ENCODE measurements around the gene TPPP3. TPM values are rescaled to one million over a fixed set of nuclear protein-coding genes. Genes with fewer than 3 reads are reported as not detected.

The TPPP3 gene
- total RNA-seq, 2 experiments from 2014 or later = not detected

GRCh38 chr16:67433131-67433719 is 39.9 kb upstream of the TPPP3 start:
- ATAC-seq (no peak), DNase-seq (no peak)
- Mint-ChIP-seq H3K4me3 (no peak overlapping the region), H3K27ac (no peak overlapping the region), H3K36me3 (ENCODE audit: low read depth) (no peaks in the 10 kb centered on the region), H3K9me3 (no peaks in the 10 kb centered on the region), H3K27me3 (peaks cover 28% of the 10 kb centered on the region), H3K4me1 (ENCODE audit: low read depth) (peaks cover 11% of the 10 kb centered on the region)
- TF ChIP-seq CTCF (IDR thresholded peaks at IDR 0.05) = no peak
- ChIA-PET POLR2A (no interaction called here), CTCF (interaction anchor here (0.9 to 2.1 kb wide), 5 partner anchors 12 to 44 kb away, joined by 3 to 12 read pairs (median 3); no protein-coding TSS in a partner anchor)
- intact Hi-C loops (cut with micrococcal nuclease) = no loop called here

DNA sequence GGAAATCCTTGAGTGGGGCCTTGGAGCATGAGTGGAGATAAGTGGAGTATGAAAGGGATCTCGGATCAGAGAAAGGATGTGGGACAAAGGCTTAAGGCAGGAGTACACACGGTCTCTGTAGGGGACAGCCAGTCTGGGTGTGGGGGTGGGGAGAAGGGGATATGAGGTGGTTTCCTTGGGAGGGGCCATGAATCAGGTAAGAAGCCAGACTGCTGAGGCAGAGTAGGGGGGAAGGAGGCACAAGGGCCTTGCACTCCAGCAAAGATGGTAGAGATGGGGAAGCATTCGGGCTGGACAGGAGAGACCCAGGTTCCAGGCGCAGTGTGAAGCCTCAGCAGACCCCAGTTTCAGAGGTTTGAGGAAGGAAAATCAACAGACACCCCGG is 39.2 kb upstream of the TPPP3 start:
- H3K4me1 Mint-ChIP-seq (ENCODE audit: low read depth) = peaks cover 7% of the 10 kb centered on the region
- TF ChIP-seq CTCF (IDR thresholded peaks at IDR 0.05) = no peak
- ChIA-PET CTCF (interaction anchor here (0.9 to 2.5 kb wide), 3 partner anchors 13 to 33 kb away, joined by 4 to 9 read pairs (median 6); no protein-coding TSS in a partner anchor), POLR2A (interaction anchor here (0.8 to 1.0 kb wide), 2 partner anchors 9 to 185 kb away, joined by 3 to 6 read pairs; no protein-coding TSS in a partner anchor)
- peaks cover 28% of the 10 kb centered on the region for H3K27me3 Mint-ChIP-seq
- H3K9me3 Mint-ChIP-seq = no peaks in the 10 kb centered on the region
- ATAC-seq (no peak), DNase-seq (no peak)
- no peak overlapping the region for H3K27ac Mint-ChIP-seq
- intact Hi-C loops (cut with micrococcal nuclease) = no loop called here
- H3K4me3 Mint-ChIP-seq = peak overlapping the region; percentile 31
- no peaks in the 10 kb centered on the region for H3K36me3 Mint-ChIP-seq (ENCODE audit: low read depth)

GRCh38 chr16:67431775-67432505 is 38.6 kb upstream of the TPPP3 start:
- no peaks in the 10 kb centered on the region for H3K9me3 Mint-ChIP-seq
- H3K27me3 Mint-ChIP-seq = peaks cover 31% of the 10 kb centered on the region
- no peaks in the 10 kb centered on the region for H3K36me3 Mint-ChIP-seq (ENCODE audit: low read depth)
- intact Hi-C loops (cut with micrococcal nuclease) = no loop called here
- H3K4me3 Mint-ChIP-seq = peak overlapping the region; percentile 62
- POLR2A ChIA-PET = interaction anchor here (0.8 to 2.1 kb wide), 3 partner anchors 8 to 184 kb away, joined by 3 to 8 read pairs (median 6); no protein-coding TSS in a partner anchor
- DNase-seq (no peak), ATAC-seq (no peak)
- CTCF ChIA-PET = interaction anchor here (0.9 to 2.5 kb wide), 3 partner anchors 13 to 34 kb away, joined by 4 to 9 read pairs (median 6); no protein-coding TSS in a partner anchor
- H3K4me1 Mint-ChIP-seq (ENCODE audit: low read depth) = peaks cover 7% of the 10 kb centered on the region
- H3K27ac Mint-ChIP-seq = no peak overlapping the region
- TF ChIP-seq CTCF (IDR thresholded peaks at IDR 0.05) = no peak

DNA sequence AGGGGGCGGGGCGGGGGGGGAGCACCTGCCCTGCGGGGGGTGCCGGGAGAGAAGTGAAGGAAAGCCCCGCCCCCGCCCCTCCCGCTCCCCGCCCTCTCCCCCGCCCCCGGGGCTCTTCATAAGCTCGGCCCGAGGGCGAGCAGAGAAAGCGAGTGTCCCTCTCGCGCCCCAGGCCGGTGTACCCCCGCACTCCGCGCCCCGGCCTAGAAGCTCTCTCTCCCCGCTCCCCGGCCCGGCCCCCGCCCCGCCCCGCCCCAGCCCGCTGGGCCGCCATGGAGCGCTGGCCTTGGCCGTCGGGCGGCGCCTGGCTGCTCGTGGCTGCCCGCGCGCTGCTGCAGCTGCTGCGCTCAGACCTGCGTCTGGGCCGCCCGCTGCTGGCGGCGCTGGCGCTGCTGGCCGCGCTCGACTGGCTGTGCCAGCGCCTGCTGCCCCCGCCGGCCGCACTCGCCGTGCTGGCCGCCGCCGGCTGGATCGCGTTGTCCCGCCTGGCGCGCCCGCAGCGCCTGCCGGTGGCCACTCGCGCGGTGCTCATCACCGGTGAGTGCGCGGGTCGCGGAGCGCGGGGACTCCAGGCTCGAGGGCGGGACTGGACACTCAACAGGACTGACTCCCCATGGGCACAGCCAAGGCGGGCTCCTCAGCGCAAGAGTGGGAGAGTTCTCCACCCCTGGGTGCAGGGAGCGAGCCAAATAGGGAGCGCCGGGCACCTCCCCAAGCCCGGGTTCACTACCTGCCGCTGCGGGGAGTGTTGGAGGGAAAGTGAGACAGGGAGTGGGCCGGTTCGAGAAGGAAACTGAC is 37.9 kb upstream of the TPPP3 start, which contains the start of gene HSD11B2:
HSD11B2 (plus strand) TSS at position 145 of the 798 bp plus-strand sequence; CDS start at position 273, 128 bp downstream.
- POLR2A ChIA-PET = interaction anchor here (0.6 to 2.1 kb wide), 4 partner anchors 8 to 234 kb away, joined by 3 to 8 read pairs (median 4); no protein-coding TSS in a partner anchor
- H3K4me3 Mint-ChIP-seq = peak within 1 kb of the TSS; percentile 77

More for the DNA sequence above, 37.9 kb upstream of the TPPP3 start, which contains the start of gene HSD11B2:
- Mint-ChIP-seq H3K27me3 (peaks cover 36% of the 10 kb centered on the region), H3K36me3 (ENCODE audit: low read depth) (no peaks in the 10 kb centered on the region), H3K4me1 (ENCODE audit: low read depth) (peaks cover 7% of the 10 kb centered on the region), H3K27ac (peak within 1 kb of the TSS; percentile 63), H3K9me3 (no peaks in the 10 kb centered on the region)
- CTCF ChIA-PET = interaction anchor here (0.9 to 2.5 kb wide), 4 partner anchors 16 to 90 kb away, joined by 3 to 9 read pairs (median 5); no protein-coding TSS in a partner anchor
- peak; percentile 41 for ATAC-seq
- peak; percentile 22 for DNase-seq
- TF ChIP-seq CTCF (IDR thresholded peaks at IDR 0.05) = no peak
- intact Hi-C loops (cut with micrococcal nuclease) = no loop called here
